K562 (cell line): Measurements from ENCODE around the gene SMCO3. TPM values are rescaled to one million over a fixed set of nuclear protein-coding genes. Genes with fewer than 3 reads are reported as not detected.

Experiments
- ATAC-seq: fragments of 200-7000 bp; cut with Tn5 transposase; 3 replicates; pipeline ENCODE4 v1.9.1; 2020; ENCODE audit warnings: moderate library complexity
- BruUV-seq: library from RNA; stranded (reverse); fragments of 400-500 nt; replicated peaks from 2 replicates; lab custom pipeline; 2021; lab: Mats Ljungman, UMichigan
- CTCF ChIA-PET: fragments of 300-600 bp; formaldehyde crosslinking; extraction: SDS; loops from one replicate; lab custom pipeline; 2021; ENCODE audit warnings: low intra/inter-chr PET ratio; lab: Yijun Ruan, JAX
- POLR2A ChIA-PET: fragments of 300-600, 350-650 bp; sonication (Branson Sonifier 250); formaldehyde crosslinking; extraction: SDS; loops from one replicate; lab custom pipeline; 2021; ENCODE audit warnings: antibody characterized with exemption, inconsistent platforms; lab: Yijun Ruan, JAX
- DNase-seq, 4 experiments: peaks; one replicate each; pipeline versions ENCODE4 v3.0.0 to v3.0.0-alpha.2; 2011 to 2018; ENCODE audit warnings: low spot score in 3 of 4, mixed read lengths in 3 of 4; ENCODE audit errors: extremely low read depth in 1 of 4
- FAIRE-seq: peaks from 2 replicates; lab custom pipeline; 2011; peaks lifted over from hg19 to GRCh38; lab: Jason Lieb, UNC
- H2AFZ ChIP-seq: 2 replicates; pipeline ENCODE4 v1.6.0; 2011; ENCODE audit warnings: low read depth, low read length, control low read depth, inconsistent platforms
- H3K27ac ChIP-seq: fragments of 200-600 bp; 3 replicates; pipeline ENCODE4 v1.8.0; 2011; ENCODE audit warnings: low read depth, mild to moderate bottlenecking, control low read depth, inconsistent platforms, low read length, moderate library complexity, mixed read lengths; ENCODE audit errors: extremely low read depth
- H3K27me3 ChIP-seq, 2 experiments: fragments of 300-600 bp in 1 of 2; 2 replicates in 1 of 2; 3 replicates in 1 of 2; pipeline versions ENCODE4 v1.6.0 to v1.8.0; 2011; ENCODE audit warnings: inconsistent platforms in 2 of 2, low read length in 2 of 2, mild to moderate bottlenecking in 1 of 2, mixed read lengths in 1 of 2, moderate library complexity in 1 of 2; ENCODE audit not compliant: control insufficient read depth in 2 of 2, insufficient read depth in 2 of 2
- H3K36me3 ChIP-seq: fragments of 300-600 bp; 3 replicates; pipeline ENCODE4 v1.8.0; 2011; ENCODE audit warnings: mild to moderate bottlenecking, low read length, inconsistent platforms; ENCODE audit not compliant: control insufficient read depth, insufficient read depth
- H3K4me1 ChIP-seq, 2 experiments: fragments of 200-600 bp in 1 of 2; replicated peaks in 1 of 2; 2 replicates in 1 of 2; 3 replicates in 1 of 2; pipeline versions ENCODE4 v1.5.1 to v1.8.0; 2011; ENCODE audit warnings: inconsistent platforms in 2 of 2, low read length in 2 of 2, mild to moderate bottlenecking in 1 of 2, mixed read lengths in 1 of 2, moderate library complexity in 1 of 2; ENCODE audit not compliant: control insufficient read depth in 2 of 2, insufficient read depth in 2 of 2
- H3K4me2 ChIP-seq: 2 replicates; pipeline ENCODE4 v1.6.1; 2011; ENCODE audit warnings: low read length, control low read depth, inconsistent platforms, mixed read lengths; ENCODE audit not compliant: insufficient read depth
- H3K4me3 ChIP-seq: fragments of 200-600 bp; sonication (generic), shearing (Covaris generic); 2 replicates; pipeline ENCODE4 v1.5.1; 2016; ENCODE audit warnings: control low read depth, inconsistent platforms
- H3K79me2 ChIP-seq: fragments of 200-600 bp; 3 replicates; pipeline ENCODE4 v1.8.0; 2011; ENCODE audit warnings: low read length, inconsistent platforms; ENCODE audit not compliant: control insufficient read depth, insufficient read depth
- H3K9ac ChIP-seq, 2 experiments: 2 replicates each; pipeline versions ENCODE4 v1.6.0 to v1.6.1; 2011; ENCODE audit warnings: low read depth in 2 of 2, low read length in 2 of 2, control low read depth in 1 of 2, inconsistent platforms in 1 of 2, mild to moderate bottlenecking in 1 of 2, mixed read lengths in 1 of 2; ENCODE audit not compliant: insufficient read depth in 1 of 2
- H3K9me1 ChIP-seq: one replicate; pipeline ENCODE4 v1.6.0; 2011; ENCODE audit warnings: inconsistent platforms, mild to moderate bottlenecking, low read length, moderate library complexity; ENCODE audit not compliant: control insufficient read depth, insufficient read depth
- H3K9me3 ChIP-seq: replicated peaks from 2 replicates; pipeline ENCODE4 v1.5.1; 2011; ENCODE audit warnings: low read depth, low read length, inconsistent platforms; ENCODE audit not compliant: control insufficient read depth, insufficient read depth
- H4K20me1 ChIP-seq: replicated peaks from 2 replicates; pipeline ENCODE4 v1.6.1; 2011; ENCODE audit warnings: low read length, inconsistent platforms, mixed read lengths; ENCODE audit not compliant: control insufficient read depth, insufficient read depth
- BHLHE40 ChIP-seq: IDR thresholded peaks from 2 replicates; pipeline ENCODE4 v1.6.1; 2011; ENCODE audit warnings: low read length, improper control_type of control experiment
- CEBPG ChIP-seq, 3 experiments: fragments of 200-800 bp in 1 of 3; sonication (Bioruptor generic) in 1 of 3; sonication (generic) in 1 of 3; formaldehyde crosslinking in 1 of 3; IDR thresholded peaks in 2 of 3; conservative IDR thresholded peaks in 1 of 3; 2 replicates each; pipeline versions ENCODE4 v1.6.1 to v1.8.0; 2016 to 2022; ENCODE audit warnings: missing compliant biosample characterization in 2 of 3, missing genetic modification characterization in 2 of 3, mild to moderate bottlenecking in 1 of 3, missing genetic modification reagents in 1 of 3
- HMGN3 ChIP-seq: IDR thresholded peaks from 2 replicates; pipeline ENCODE4 v1.6.1; 2011; ENCODE audit warnings: borderline replicate concordance, low read depth, mild to moderate bottlenecking, mixed read lengths, low read length; ENCODE audit not compliant: insufficient read length; ENCODE audit errors: extremely low read depth
- SREBF1 ChIP-seq: fragments of 150-350 bp; IDR thresholded peaks from 2 replicates; pipeline ENCODE4 v1.6.1; 2014; ENCODE audit warnings: antibody characterized with exemption, low read depth, low read length, borderline replicate concordance
- TCF15 ChIP-seq: fragments of 250-450 bp; sonication (Bioruptor Pico); IDR thresholded peaks from 2 replicates; pipeline ENCODE4 v1.8.0; 2022; ENCODE audit warnings: moderate library complexity, mild to moderate bottlenecking, inconsistent platforms
- WGBS: fragments of 100-300 bp; shearing (Covaris generic); methylation state at CpG from one replicate; pipeline ENCODE4 v1.1.6; 2016; ENCODE audit warnings: low coverage, mixed read lengths; ENCODE audit not compliant: insufficient coverage; ENCODE audit errors: missing lambda C conversion rate; 5-methylcytosine and 5-hydroxymethylcytosine counted together
- in situ Hi-C: fragments of 300-500 bp; cut with MboI; formaldehyde crosslinking; loops from 4 replicates; pipeline ENCODE4 v1.15.0; 2018; ENCODE audit warnings: inconsistent platforms, mixed read lengths
- intact Hi-C: fragments of 100-400 bp; cut with micrococcal nuclease; formaldehyde crosslinking; loops from 2 replicates; pipeline ENCODE4 v1.14.2; 2022
- polyA plus RNA-seq, 8 experiments: library from polyadenylated mRNA; depleted of rRNA in 4 of 8; stranded (reverse) in 5 of 8; unstranded in 3 of 8; fragments of >200 nt; fragmentation: Nextera tagmentation in 2 of 8; fragmentation: Illumina TruSeq in 1 of 8; extraction: Ambion mirVana in 2 of 8; extraction: Trizol in 1 of 8; gene quantifications; 2 replicates each; pipeline versions ENCODE4 v1.2.1 to v1.2.3, GENCODE V29; 2011 to 2014; ENCODE audit warnings: inconsistent platforms in 1 of 8, missing spikeins in 1 of 8
- total RNA-seq, 7 experiments: library from RNA; depleted of rRNA in 6 of 7; stranded (reverse); fragments of >200 nt in 6 of 7; fragmentation: Illumina TruSeq in 2 of 7; extraction: Trizol in 2 of 7; gene quantifications; 2 replicates each; pipeline versions ENCODE4 v1.2.1 to v1.2.3, GENCODE V29; 2011 to 2021; ENCODE audit warnings: low replicate concordance in 1 of 7

SMCO3 gene
- total and polyA plus RNA-seq, 9 of the 15 experiments (the other 6 are each of a cell fraction or from before 2014, with no cell fraction given) = 0.10 to 0.14 TPM; not detected in 7

GRCh38 chr12:14775636-14775980, 38.4 kb downstream of the SMCO3 start:
- Histone ChIP-seq H3K27ac (no peak overlapping the region), H4K20me1 (no peaks in the 10 kb centered on the region), H3K9me3 (no peaks in the 10 kb centered on the region), H3K9ac (no peak overlapping the region), H3K4me3 (no peak overlapping the region), H3K9me1 (no peaks in the 10 kb centered on the region), H3K27me3 (peaks cover 0 to 14% of the 10 kb centered on the region in 2 experiments; a peak in 2 of 5 replicates), H3K36me3 (no peaks in the 10 kb centered on the region), H3K79me2 (no peaks in the 10 kb centered on the region), H3K4me1 (no peaks in the 10 kb centered on the region; a peak in 1 of 5 replicates), H3K4me2 (no peak overlapping the region), H2AFZ (no peak overlapping the region)
- ATAC-seq (no peak), DNase-seq (no peak), FAIRE-seq (no peak)
- TF ChIP-seq BHLHE40 (no peak), SREBF1 (no peak), TCF15 (no peak), HMGN3 (no peak), CEBPG (CRISPR knock-in tag; IDR thresholded peaks at IDR 0.05) (no peak), CEBPG (tag; conservative IDR thresholded peaks at IDR 0.05 in 1 of 2, IDR thresholded peaks at IDR 0.05 in 1 of 2) (0 out of 4 replicates have a peak, but pooled peaks of 1 of the 2 experiments have one; percentile 28)
- 17% methylated on average over 1 of the region's 1 CpG for WGBS
- POLR2A ChIA-PET = no interaction called here
- intact Hi-C loops (no loop called here), in situ Hi-C loops (no loop called here)
- CTCF ChIA-PET = no interaction called here
- no TSS peak for BruUV-seq
